Measurements from ENCODE around the gene ZCCHC8.
"Not testable (repeated sequence)": the region's sequence is repeated elsewhere in the genome, so short reads cannot be mapped to it uniquely, and the experiment has no call there.

Gene ZCCHC8

GRCh38 chr12:122500685-122501488 is at the start of gene ZCCHC8:
Gene ZCCHC8 (minus strand): TSS chr12:122500932. CDS start chr12:122500840, 92 bp downstream.
- peak; percentile 91 to 97 for DNase-seq (ENCODE audit: low read depth in 2 of 2)

DNA sequence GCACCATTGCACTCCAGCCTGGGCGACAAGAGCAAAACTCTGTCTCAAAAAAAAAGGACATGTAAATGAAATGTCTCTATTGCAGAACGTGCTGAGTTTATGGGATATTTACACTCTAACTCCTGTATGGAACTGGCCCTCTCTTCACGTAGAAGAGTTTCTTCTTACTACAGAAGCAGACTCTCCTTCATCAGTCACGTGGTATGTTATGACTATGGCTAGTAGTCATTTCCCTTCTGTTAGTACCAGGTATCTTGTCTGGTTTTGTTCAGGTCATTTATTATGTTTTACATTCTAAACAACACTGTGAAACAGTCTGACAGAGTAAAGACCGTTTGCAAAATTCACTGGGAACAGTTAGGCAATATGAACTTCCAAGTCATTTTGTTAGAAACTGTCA is 46.6 kb upstream of the ZCCHC8 start:
- DNase-seq (ENCODE audit: low read depth in 2 of 2) = no peak

DNA sequence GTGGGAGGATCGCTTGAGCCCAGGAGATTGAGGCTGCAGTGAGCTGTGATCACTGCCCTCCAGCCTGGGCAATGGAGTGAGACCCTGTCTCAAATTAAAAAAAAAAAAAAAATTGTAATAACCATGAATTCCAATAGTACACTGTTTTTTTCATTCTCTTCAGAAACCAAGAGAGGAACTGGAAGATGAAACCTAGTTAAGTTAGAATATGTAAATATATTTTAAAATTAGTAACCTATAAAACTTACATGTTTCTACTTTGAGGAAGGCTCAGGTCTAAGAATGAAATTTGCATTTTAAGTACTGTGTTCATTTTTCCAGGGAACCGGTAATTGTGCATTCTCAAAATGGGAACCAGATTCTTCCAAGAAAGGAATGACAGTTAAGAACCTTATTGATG is 45.1 kb upstream of the ZCCHC8 start:
- no peak for DNase-seq (ENCODE audit: low read depth in 2 of 2)

GRCh38 chr12:122544537-122544936 is 43.8 kb upstream of the ZCCHC8 start:
- no peak for DNase-seq (ENCODE audit: low read depth in 2 of 2)

DNA sequence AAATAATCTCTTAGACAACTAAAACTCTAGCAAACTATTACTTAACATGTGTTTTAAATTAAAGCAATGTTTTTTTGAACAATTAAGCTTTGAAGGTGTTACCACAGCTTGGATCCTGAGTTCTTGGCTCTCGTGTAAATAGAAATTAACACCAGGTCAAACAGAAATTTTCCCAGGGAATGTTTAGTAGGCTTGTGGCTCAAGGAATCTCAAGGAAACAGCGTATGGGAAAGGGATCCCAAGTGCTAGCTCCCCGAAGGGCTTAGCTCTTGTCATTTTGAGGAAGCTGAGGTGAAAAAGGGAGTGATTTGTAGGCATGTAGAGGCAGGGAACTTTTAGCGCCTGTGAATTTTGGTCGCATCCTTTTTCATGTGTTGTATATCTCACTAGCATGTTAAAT is 37.8 kb upstream of the ZCCHC8 start:
- DNase-seq (ENCODE audit: low read depth in 2 of 2) = no peak

DNA sequence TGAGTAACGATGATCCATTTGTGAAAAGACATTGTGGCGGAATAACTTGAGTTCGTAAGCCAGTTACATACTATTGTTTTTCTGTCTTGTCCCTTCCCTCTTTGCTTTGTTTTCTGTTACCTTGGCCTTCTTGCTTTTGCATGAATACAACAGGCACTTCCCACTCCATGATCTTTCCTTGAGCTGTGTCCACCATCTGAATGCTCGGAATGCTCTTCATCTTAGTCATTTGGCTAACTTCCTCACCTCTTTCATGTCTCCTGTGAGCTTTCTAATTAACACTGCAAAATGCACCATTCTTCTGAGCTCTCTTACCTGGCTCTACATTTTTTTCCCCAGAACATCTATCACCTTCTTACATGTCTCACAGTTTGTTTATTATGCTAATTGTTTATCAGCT is 36.3 kb upstream of the ZCCHC8 start:
- no peak for DNase-seq (ENCODE audit: low read depth in 2 of 2)

GRCh38 chr12:122533856-122534255 is 33.1 kb upstream of the ZCCHC8 start:
- no peak for DNase-seq (ENCODE audit: low read depth in 2 of 2)

DNA sequence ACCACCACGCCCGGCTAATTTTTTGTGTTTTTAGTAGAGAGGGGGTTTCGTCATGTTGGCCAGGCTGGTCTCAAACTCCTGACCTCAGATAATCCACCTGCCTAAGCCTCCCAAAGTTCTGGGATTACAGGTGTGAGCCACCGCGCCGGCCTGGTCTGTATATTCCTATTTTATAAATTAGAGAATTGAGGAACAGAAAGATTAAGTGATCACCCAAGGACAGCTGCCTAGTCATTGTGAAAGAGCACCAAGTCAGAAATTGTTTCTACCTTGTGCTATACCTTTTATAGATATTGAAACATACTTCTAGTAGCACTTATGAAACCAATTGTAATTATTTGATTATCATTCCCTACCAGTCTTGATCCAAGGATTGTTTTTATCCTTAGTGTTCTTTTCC is 28.3 kb upstream of the ZCCHC8 start:
- no peak for DNase-seq (ENCODE audit: low read depth in 2 of 2)

DNA sequence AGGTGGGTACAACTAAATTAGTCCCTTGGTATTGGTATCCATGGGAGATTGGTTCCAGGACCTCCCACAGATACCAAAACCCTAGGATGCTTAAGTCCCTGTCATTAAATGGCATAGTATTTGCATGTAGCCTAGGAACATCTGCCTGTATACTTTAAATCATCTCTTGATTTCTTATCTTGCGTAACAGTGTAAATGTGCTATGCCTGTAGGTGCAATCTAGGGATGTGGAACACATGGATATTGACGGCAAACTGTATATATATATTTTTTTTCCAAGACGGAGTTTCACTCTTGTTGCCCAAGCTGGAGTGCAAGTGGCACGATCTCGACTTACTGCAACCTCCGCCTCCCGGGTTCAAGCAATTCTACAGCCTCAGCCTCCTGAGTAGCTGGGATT is 27.9 kb upstream of the ZCCHC8 start:
- DNase-seq (ENCODE audit: low read depth in 2 of 2) = no peak

DNA sequence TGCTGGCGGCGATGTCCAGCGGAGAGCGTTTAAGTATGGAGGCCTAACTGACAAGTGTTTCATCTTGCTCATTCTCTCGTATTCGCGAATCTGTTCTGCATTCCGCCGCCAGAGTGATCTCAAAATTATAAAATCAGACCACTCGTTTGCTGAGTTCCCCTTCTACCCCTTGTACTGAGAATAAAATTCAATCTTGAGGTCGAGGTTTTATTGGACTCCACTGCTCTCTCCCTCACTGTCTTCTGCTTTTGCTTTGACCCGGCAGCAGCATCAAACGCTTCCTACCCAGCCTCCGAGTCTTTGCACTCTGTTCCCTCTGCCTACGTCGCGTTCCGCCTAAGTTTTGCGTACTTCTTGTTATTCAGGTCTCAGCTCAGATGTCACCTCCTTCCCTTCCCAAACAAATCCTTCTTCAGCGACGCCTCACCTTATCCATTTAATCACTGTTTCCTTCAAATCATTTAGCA is 26.8 kb upstream of the ZCCHC8 start:
- peak in 1 of 2 donors; percentile 13 for DNase-seq (ENCODE audit: low read depth in 2 of 2)

DNA sequence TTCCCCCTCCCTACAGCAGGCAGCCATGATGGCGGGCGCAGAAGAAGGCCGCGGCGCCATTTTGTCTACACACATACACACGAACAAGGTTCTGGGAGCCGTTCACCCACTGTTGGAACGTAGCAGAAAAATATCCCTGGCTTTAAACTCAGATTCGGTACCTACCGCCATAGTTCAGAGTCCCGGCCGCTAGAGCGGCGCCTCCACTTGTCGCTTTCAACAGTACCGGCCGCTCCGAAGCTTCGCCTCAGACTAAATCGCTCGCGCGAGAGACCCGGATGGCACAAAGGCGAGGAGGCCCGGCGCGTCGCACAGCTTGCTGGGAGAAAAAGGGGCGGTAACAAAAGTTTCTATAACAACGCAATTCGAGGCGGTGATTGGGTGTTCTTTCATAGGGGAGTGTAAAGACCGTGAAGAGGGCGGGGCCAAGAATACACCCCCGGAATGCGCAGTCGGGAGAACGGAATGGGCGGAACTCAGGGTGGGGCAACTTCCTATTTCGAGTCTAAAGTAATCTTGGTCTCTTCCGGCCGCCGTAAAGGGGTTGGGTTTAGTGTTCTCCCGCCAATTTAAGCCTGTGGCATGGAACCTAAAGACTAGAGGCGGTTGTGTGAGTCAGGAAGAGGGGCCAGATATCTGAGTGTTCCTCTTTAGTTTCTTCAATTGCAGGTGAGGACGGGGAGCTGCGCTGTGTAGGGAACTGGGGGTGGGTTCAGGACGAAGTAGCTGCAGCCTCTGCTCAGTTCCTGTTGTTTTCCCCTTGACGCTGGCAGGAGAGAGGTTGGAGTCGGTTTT is 26.1 kb upstream of the ZCCHC8 start, which contains the start of the genes KNTC1 and RSRC2:
TSS of gene KNTC1 (plus strand) at position 567 of the 795 bp plus-strand sequence. CDS start 2,815 bp downstream, outside the sequence.
TSS of gene RSRC2 (minus strand) at position 254 of the 795 bp plus-strand sequence. CDS start at position 171, 83 bp downstream.
- DNase-seq (ENCODE audit: low read depth in 2 of 2) = peak; percentile 96

GRCh38 chr12:122523846-122524718 is 23.4 kb upstream of the ZCCHC8 start:
- no peak for DNase-seq (ENCODE audit: low read depth in 2 of 2)

DNA sequence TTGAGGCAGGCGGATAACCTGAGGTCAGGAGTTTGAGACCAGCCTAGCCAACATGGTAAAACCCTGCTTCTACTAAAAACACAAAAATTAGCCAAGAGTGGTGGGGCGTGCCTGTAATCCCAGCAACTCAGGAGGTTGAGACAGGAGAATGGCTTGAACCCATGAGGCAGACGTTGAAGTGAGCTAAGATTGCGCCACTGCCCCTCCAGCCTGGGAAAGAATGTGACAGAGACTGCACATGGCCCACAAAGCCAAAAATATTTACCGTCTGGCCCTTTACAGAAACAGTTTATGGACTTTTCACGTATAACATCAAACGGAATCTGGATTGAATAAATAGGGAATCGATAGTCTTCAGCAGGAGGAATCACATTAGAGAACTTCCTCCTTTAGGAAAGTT is 22.5 kb upstream of the ZCCHC8 start:
- DNase-seq (ENCODE audit: low read depth in 2 of 2) = no peak

DNA sequence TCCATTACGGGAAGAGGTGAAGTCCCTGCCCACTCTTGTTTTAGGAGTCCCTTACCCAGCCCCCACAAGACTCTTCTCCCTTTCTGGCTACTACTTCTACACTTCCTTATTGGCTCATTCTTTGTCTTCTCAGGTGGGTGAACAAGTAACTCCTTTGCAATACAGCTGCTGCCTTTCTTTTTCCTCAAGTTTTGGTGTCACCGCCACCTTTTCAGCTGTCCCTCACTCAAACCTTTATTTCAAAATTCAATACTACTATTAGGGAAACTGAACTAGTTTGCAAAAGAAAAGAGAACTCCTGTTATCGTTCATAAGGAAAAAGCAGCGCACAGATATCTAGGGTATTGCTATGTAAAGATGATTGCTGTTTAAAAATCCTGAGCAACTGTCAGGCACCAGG is 19.9 kb upstream of the ZCCHC8 start:
- no peak for DNase-seq (ENCODE audit: low read depth in 2 of 2)

DNA sequence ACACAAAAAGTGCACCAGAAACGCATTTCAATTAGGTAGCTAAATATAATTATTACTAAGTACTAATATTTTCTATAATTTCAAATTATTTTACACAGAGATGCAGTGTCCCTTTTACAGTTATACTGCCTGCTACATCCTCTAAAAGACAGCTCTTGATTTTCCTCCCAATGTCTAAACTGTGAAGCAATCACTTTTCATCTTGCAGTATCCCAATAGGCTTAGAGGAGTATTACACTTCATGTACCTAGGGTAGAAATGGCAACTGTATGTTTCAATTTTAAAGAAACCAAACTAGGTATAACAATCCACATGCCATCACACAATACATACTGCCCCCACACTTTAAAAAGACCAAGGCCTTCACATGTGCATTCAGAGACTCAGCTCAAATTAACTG is 18.7 kb upstream of the ZCCHC8 start:
- no peak for DNase-seq (ENCODE audit: low read depth in 2 of 2)

- DNase-seq (ENCODE audit: low read depth in 2 of 2) = no peak
Measured at GRCh38 chr12:122518908-122519307, 18.2 kb upstream of the ZCCHC8 start.

DNA sequence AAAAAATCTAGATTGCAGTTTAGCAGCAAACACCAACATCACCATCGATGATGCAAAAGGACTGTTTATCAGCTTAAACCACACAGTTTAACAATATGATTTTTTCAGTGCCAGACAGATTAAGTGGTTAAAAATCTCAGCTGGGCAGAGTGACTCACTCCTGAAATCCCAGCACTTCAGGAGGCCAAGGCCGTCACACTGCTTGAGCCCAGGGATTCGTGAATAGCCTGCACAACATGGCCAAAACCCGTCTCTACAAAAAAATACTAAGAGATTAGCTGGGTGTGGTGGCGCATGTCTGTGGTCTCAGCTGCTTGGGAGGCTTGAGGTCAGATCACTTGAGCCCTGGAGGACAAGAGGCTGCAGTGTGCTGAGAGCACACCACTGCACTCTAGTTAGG is 17.1 kb upstream of the ZCCHC8 start:
- DNase-seq (ENCODE audit: low read depth in 2 of 2) = no peak

GRCh38 chr12:122516544-122517361 is 16.0 kb upstream of the ZCCHC8 start:
- no peak for DNase-seq (ENCODE audit: low read depth in 2 of 2)

DNA sequence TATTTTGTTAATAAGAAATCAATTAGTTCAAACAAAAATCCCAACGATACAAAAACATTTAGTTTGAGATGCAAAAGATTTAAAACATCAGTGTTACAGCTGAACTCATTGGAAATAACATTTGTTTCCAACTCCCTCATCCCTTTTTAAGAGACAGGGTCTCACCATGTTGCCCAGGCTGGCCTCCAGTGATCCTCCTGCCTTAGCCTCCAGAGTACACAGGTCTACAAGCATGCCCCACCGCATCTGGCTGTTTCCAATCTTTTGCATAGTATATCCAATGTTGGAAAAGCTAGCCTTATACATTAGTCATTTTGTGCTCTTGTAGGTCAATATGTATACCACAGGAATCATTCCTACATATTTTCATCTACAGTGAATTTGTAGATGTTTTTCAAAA is 14.5 kb upstream of the ZCCHC8 start:
- DNase-seq (ENCODE audit: low read depth in 2 of 2) = no peak

DNA sequence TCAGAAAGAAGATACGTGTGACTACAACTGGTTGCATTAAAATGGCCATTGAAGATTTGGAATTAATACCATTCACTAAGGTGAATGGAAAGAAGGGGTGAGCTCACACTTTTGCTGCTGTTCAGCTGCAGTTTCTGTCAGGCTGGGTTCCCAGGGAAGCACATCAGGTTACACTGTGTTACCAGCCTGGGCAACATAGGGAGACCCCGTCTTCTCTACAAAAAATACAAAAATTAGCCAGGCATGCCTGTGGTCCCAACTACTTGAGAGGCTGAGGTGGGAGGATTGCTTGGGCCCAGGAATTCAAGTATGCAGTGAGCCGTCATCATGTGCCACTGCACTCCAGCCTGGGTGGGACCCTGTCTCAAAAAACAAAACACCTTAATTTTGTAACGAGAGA is 12.9 kb upstream of the ZCCHC8 start:
- no peak for DNase-seq (ENCODE audit: low read depth in 2 of 2)

GRCh38 chr12:122513028-122513427 is 12.3 kb upstream of the ZCCHC8 start:
- not testable (repeated sequence) for DNase-seq (ENCODE audit: low read depth in 2 of 2)

Data from activated CD4-positive, alpha-beta T cell treated with anti-CD3 and anti-CD28 coated beads for 24 hours (primary cell).